HL-60 (cell line): ENCODE measurements around the gene PPP1R12B.
"Not testable (repeated sequence)": the region's sequence is repeated elsewhere in the genome, so short reads cannot be mapped to it uniquely, and the experiment has no call there.

Source experiments
- POLR2AphosphoS5 ChIP-seq: IDR thresholded peaks from 2 replicates; pipeline ENCODE4 v1.6.1; 2012; ENCODE audit warnings: low read depth
- TF ChIP-seq, protein P1 (sequence below): IDR thresholded peaks from 2 replicates; pipeline ENCODE4 v1.6.1; 2012; ENCODE audit warnings: low read depth; ENCODE audit not compliant: insufficient replicate concordance
- TF ChIP-seq, protein P2 (sequence below): IDR thresholded peaks from one replicate; pipeline ENCODE4 v1.5.1; 2011; ENCODE audit warnings: low read length, control low read depth, inconsistent platforms; ENCODE audit not compliant: insufficient read depth

DNA sequence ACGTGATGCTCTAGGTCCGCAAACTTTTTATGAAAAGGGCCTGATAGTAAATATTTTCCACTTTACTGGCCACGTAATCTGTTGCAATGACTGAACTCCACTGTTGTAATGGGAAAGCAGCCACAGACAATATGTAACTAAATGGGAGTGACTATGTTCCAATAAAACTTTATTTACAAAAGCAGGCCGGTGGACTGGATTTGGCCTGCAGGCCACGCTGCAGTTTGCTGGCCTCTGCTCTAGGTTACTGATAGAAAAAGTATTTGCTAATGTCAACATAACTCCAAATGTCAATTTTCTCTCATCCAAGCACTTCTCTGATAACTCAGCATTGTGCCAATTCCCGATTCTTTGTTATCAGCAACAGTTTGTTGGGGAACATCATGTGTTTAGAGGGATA, 160.4 kb downstream of the PPP1R12B start:
- TF ChIP-seq, protein P1, sequence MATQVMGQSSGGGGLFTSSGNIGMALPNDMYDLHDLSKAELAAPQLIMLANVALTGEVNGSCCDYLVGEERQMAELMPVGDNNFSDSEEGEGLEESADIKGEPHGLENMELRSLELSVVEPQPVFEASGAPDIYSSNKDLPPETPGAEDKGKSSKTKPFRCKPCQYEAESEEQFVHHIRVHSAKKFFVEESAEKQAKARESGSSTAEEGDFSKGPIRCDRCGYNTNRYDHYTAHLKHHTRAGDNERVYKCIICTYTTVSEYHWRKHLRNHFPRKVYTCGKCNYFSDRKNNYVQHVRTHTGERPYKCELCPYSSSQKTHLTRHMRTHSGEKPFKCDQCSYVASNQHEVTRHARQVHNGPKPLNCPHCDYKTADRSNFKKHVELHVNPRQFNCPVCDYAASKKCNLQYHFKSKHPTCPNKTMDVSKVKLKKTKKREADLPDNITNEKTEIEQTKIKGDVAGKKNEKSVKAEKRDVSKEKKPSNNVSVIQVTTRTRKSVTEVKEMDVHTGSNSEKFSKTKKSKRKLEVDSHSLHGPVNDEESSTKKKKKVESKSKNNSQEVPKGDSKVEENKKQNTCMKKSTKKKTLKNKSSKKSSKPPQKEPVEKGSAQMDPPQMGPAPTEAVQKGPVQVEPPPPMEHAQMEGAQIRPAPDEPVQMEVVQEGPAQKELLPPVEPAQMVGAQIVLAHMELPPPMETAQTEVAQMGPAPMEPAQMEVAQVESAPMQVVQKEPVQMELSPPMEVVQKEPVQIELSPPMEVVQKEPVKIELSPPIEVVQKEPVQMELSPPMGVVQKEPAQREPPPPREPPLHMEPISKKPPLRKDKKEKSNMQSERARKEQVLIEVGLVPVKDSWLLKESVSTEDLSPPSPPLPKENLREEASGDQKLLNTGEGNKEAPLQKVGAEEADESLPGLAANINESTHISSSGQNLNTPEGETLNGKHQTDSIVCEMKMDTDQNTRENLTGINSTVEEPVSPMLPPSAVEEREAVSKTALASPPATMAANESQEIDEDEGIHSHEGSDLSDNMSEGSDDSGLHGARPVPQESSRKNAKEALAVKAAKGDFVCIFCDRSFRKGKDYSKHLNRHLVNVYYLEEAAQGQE = not testable (repeated sequence)
- not testable (repeated sequence) for TF ChIP-seq POLR2AphosphoS5
- TF ChIP-seq, protein P2, sequence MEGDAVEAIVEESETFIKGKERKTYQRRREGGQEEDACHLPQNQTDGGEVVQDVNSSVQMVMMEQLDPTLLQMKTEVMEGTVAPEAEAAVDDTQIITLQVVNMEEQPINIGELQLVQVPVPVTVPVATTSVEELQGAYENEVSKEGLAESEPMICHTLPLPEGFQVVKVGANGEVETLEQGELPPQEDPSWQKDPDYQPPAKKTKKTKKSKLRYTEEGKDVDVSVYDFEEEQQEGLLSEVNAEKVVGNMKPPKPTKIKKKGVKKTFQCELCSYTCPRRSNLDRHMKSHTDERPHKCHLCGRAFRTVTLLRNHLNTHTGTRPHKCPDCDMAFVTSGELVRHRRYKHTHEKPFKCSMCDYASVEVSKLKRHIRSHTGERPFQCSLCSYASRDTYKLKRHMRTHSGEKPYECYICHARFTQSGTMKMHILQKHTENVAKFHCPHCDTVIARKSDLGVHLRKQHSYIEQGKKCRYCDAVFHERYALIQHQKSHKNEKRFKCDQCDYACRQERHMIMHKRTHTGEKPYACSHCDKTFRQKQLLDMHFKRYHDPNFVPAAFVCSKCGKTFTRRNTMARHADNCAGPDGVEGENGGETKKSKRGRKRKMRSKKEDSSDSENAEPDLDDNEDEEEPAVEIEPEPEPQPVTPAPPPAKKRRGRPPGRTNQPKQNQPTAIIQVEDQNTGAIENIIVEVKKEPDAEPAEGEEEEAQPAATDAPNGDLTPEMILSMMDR = not testable (repeated sequence)
